H9 (cell line): ENCODE measurements around the gene SS18. TPM values are rescaled to one million over a fixed set of nuclear protein-coding genes. Genes with fewer than 3 reads are reported as not detected.

Experiments used
- DNase-seq: peaks from one replicate; pipeline ENCODE4 v3.0.0-alpha.2; 2017
- H2AFZ ChIP-seq: one replicate; pipeline ENCODE4 v1.6.1; 2013; ENCODE audit warnings: mild to moderate bottlenecking, low read length, control low read depth, moderate library complexity
- H2AK5ac ChIP-seq: 2 replicates; pipeline ENCODE4 v1.6.1; 2013; ENCODE audit warnings: low read length, control low read depth, mixed read lengths; ENCODE audit not compliant: insufficient read length
- H2BK120ac ChIP-seq: one replicate; pipeline ENCODE4 v1.6.1; 2013; ENCODE audit warnings: low read depth, mild to moderate bottlenecking, low read length, control low read depth, inconsistent platforms; ENCODE audit not compliant: poor library complexity, severe bottlenecking
- H2BK12ac ChIP-seq: 2 replicates; pipeline ENCODE4 v1.6.1; 2013; ENCODE audit warnings: low read length, control low read depth, mixed read lengths, low read depth; ENCODE audit not compliant: insufficient read length
- H2BK15ac ChIP-seq: 2 replicates; pipeline ENCODE4 v1.6.1; 2013; ENCODE audit warnings: low read depth, low read length, control low read depth
- H2BK20ac ChIP-seq: one replicate; pipeline ENCODE4 v1.6.1; 2013; ENCODE audit warnings: low read depth, mild to moderate bottlenecking, low read length, control low read depth, inconsistent platforms; ENCODE audit not compliant: poor library complexity, severe bottlenecking
- H2BK5ac ChIP-seq: 2 replicates; pipeline ENCODE4 v1.6.1; 2013; ENCODE audit warnings: low read length, control low read depth, mixed read lengths; ENCODE audit not compliant: insufficient read length
- H3K14ac ChIP-seq: 2 replicates; pipeline ENCODE4 v1.6.1; 2013; ENCODE audit warnings: low read length, control low read depth; ENCODE audit not compliant: insufficient read depth
- H3K18ac ChIP-seq: 2 replicates; pipeline ENCODE4 v1.6.1; 2013; ENCODE audit warnings: low read depth, mild to moderate bottlenecking, mixed read lengths, low read length, control low read depth; ENCODE audit not compliant: insufficient read length
- H3K23ac ChIP-seq: 2 replicates; pipeline ENCODE4 v1.6.1; 2013; ENCODE audit warnings: low read length, control low read depth, mixed read lengths, low read depth; ENCODE audit not compliant: insufficient read length
- H3K23me2 ChIP-seq: 2 replicates; pipeline ENCODE4 v1.6.1; 2013; ENCODE audit warnings: low read depth, mild to moderate bottlenecking, mixed read lengths, low read length, control low read depth; ENCODE audit not compliant: insufficient read length, poor library complexity, severe bottlenecking
- H3K27ac ChIP-seq: 2 replicates; pipeline ENCODE4 v1.5.1; 2013; ENCODE audit warnings: low read length, control low read depth, mixed read lengths, low read depth; ENCODE audit not compliant: insufficient read length
- H3K27me3 ChIP-seq: 2 replicates; pipeline ENCODE4 v1.6.1; 2013; ENCODE audit warnings: low read length, control low read depth, inconsistent platforms; ENCODE audit not compliant: insufficient read depth
- H3K4ac ChIP-seq: 2 replicates; pipeline ENCODE4 v1.6.1; 2013; ENCODE audit warnings: low read depth, mild to moderate bottlenecking, control low read depth, inconsistent platforms, low read length, moderate library complexity
- H3K4me1 ChIP-seq: 2 replicates; pipeline ENCODE4 v1.6.1; 2013; ENCODE audit warnings: low read length, control low read depth, inconsistent platforms; ENCODE audit not compliant: insufficient read depth
- H3K4me2 ChIP-seq: 2 replicates; pipeline ENCODE4 v1.6.1; 2013; ENCODE audit warnings: low read length, control low read depth, mixed read lengths; ENCODE audit not compliant: insufficient read length, insufficient read depth
- H3K56ac ChIP-seq: 2 replicates; pipeline ENCODE4 v1.6.1; 2013; ENCODE audit warnings: low read depth, mild to moderate bottlenecking, mixed read lengths, low read length, control low read depth; ENCODE audit not compliant: insufficient read length
- H3K79me1 ChIP-seq: 2 replicates; pipeline ENCODE4 v1.6.1; 2013; ENCODE audit warnings: low read depth, mild to moderate bottlenecking, moderate library complexity, low read length, control low read depth, inconsistent platforms; ENCODE audit not compliant: insufficient read depth, poor library complexity, severe bottlenecking
- H3K79me2 ChIP-seq: 2 replicates; pipeline ENCODE4 v1.6.1; 2013; ENCODE audit warnings: low read length, control low read depth, inconsistent platforms; ENCODE audit not compliant: insufficient read depth
- H3K9ac ChIP-seq: 2 replicates; pipeline ENCODE4 v1.6.1; 2013; ENCODE audit warnings: low read length, control low read depth, mixed read lengths; ENCODE audit not compliant: insufficient read length; ENCODE audit errors: extremely low read depth
- H3K9me3 ChIP-seq: one replicate; pipeline ENCODE4 v1.6.1; 2013; ENCODE audit warnings: low read depth, low read length, inconsistent platforms; ENCODE audit not compliant: control insufficient read depth
- H3T11ph ChIP-seq: one replicate; pipeline ENCODE4 v1.6.1; 2013; ENCODE audit warnings: mild to moderate bottlenecking, low read length, control low read depth, inconsistent platforms
- H4K20me1 ChIP-seq: one replicate; pipeline ENCODE4 v1.6.1; 2013; ENCODE audit not compliant: control insufficient read depth, insufficient read length, insufficient read depth
- H4K5ac ChIP-seq: 2 replicates; pipeline ENCODE4 v1.6.1; 2013; ENCODE audit warnings: low read depth, mild to moderate bottlenecking, mixed read lengths, low read length, control low read depth; ENCODE audit not compliant: insufficient read length
- H4K8ac ChIP-seq: replicated peaks from 2 replicates; pipeline ENCODE4 v1.6.1; 2013; ENCODE audit warnings: low read length, control low read depth, mixed read lengths, low read depth; ENCODE audit not compliant: insufficient read length
- H4K91ac ChIP-seq: 2 replicates; pipeline ENCODE4 v1.6.1; 2013; ENCODE audit warnings: low read depth, mild to moderate bottlenecking, moderate library complexity, mixed read lengths, low read length, control low read depth; ENCODE audit not compliant: insufficient read length
- H3K27ac Mint-ChIP-seq, 3 experiments: 2 replicates in 2 of 3; 3 replicates in 1 of 3; pipeline ENCODE4 v1.8.0; 2020 to 2021; ENCODE audit warnings: mixed read lengths in 3 of 3, mild to moderate bottlenecking in 1 of 3, moderate library complexity in 1 of 3
- H3K27me3 Mint-ChIP-seq: 2 replicates; pipeline ENCODE4 v1.8.0; 2021; ENCODE audit warnings: low read depth, mild to moderate bottlenecking, moderate library complexity, mixed read lengths
- H3K36me3 Mint-ChIP-seq, 3 experiments: 2 replicates in 2 of 3; 3 replicates in 1 of 3; pipeline ENCODE4 v1.8.0; 2020 to 2021; ENCODE audit warnings: low read depth in 3 of 3, mixed read lengths in 3 of 3; ENCODE audit not compliant: insufficient read depth in 1 of 3
- H3K4me1 Mint-ChIP-seq, 2 experiments: 2 replicates each; pipeline ENCODE4 v1.8.0; 2020; ENCODE audit warnings: mixed read lengths in 2 of 2
- H3K4me3 Mint-ChIP-seq, 2 experiments: 2 replicates in 1 of 2; 3 replicates in 1 of 2; pipeline ENCODE4 v1.8.0; 2020 to 2021; ENCODE audit warnings: mild to moderate bottlenecking in 2 of 2, mixed read lengths in 2 of 2, moderate library complexity in 1 of 2
- H3K9me3 Mint-ChIP-seq, 2 experiments: 2 replicates in 1 of 2; 3 replicates in 1 of 2; pipeline ENCODE4 v1.8.0; 2020; ENCODE audit warnings: mild to moderate bottlenecking in 2 of 2, mixed read lengths in 2 of 2, moderate library complexity in 1 of 2
- CTCF ChIP-seq: fragments of 200-600 bp; sonication (generic); conservative IDR thresholded peaks from 3 replicates; pipeline ENCODE4 v1.8.0; 2021; ENCODE audit warnings: antibody characterized with exemption, mild to moderate bottlenecking
- WGBS: extraction: QIAGEN DNeasy Blood & Tissue Kit; methylation state at CpG from one replicate; pipeline ENCODE4 v1.1.7; 2013; ENCODE audit warnings: missing lambda C conversion rate, low lambda C conversion rate, mixed read lengths; ENCODE audit not compliant: insufficient read length; ENCODE audit errors: extremely low coverage; 5-methylcytosine and 5-hydroxymethylcytosine counted together
- total RNA-seq: library from RNA; stranded (reverse); gene quantifications from 2 replicates; pipeline ENCODE4 v1.2.1, GENCODE V29; 2021

The SS18 gene
- total RNA-seq, 1 experiment from 2014 or later = 87.9 TPM

GRCh38 chr18:25976554-25976953 lies 113.9 kb downstream of the SS18 start:
- no peak for DNase-seq
- TF ChIP-seq CTCF = peak; percentile 24; the same call in 1 of the 3 replicates
- Histone ChIP-seq H3K4ac (no peak overlapping the region), H3K14ac (no peak overlapping the region), H3K18ac (no peak overlapping the region), H2BK15ac (no peak overlapping the region), H2BK5ac (no peak overlapping the region), H3K23ac (no peak overlapping the region), H3K79me1 (no peaks in the 10 kb centered on the region), H2AFZ (no peak overlapping the region), H3K4me1 (no peaks in the 10 kb centered on the region), H4K20me1 (no peaks in the 10 kb centered on the region), H3K9me3 (no peaks in the 10 kb centered on the region), H2BK120ac (no peak overlapping the region), H3K4me2 (no peak overlapping the region), H3K27me3 (no peaks in the 10 kb centered on the region), H3T11ph (no peak overlapping the region), H4K5ac (no peak overlapping the region), H3K23me2 (no peaks in the 10 kb centered on the region), H3K27ac (no peak overlapping the region), H2AK5ac (no peak overlapping the region), H2BK12ac (no peak overlapping the region), H3K79me2 (no peaks in the 10 kb centered on the region), H4K91ac (no peak overlapping the region), H3K9ac (no peak overlapping the region), H4K8ac (no peak overlapping the region), H2BK20ac (no peak overlapping the region), H3K56ac (no peak overlapping the region)
- Mint-ChIP-seq H3K4me1 (peaks cover 7% of the 10 kb centered on the region in 2 experiments), H3K27me3 (no peaks in the 10 kb centered on the region; the same call in 1 of the 2 replicates), H3K36me3 (peaks cover 0 to 3% (median 0%) of the 10 kb centered on the region in 3 experiments; a peak in 1 of 7 replicates), H3K9me3 (peaks cover 5% of the 10 kb centered on the region in 2 experiments), H3K27ac (no peak overlapping the region), H3K4me3 (no peak overlapping the region)
- no CpG with 5 or more reads among the region's 2 CpGs for WGBS
